HS-27A (cell line): ENCODE results near the gene LRRC4C.

ENCODE experiments used
- DNase-seq: peaks from one replicate; pipeline ENCODE4 v3.0.0-alpha.2; 2012; ENCODE audit warnings: low read depth, missing footprints

LRRC4C gene

DNA sequence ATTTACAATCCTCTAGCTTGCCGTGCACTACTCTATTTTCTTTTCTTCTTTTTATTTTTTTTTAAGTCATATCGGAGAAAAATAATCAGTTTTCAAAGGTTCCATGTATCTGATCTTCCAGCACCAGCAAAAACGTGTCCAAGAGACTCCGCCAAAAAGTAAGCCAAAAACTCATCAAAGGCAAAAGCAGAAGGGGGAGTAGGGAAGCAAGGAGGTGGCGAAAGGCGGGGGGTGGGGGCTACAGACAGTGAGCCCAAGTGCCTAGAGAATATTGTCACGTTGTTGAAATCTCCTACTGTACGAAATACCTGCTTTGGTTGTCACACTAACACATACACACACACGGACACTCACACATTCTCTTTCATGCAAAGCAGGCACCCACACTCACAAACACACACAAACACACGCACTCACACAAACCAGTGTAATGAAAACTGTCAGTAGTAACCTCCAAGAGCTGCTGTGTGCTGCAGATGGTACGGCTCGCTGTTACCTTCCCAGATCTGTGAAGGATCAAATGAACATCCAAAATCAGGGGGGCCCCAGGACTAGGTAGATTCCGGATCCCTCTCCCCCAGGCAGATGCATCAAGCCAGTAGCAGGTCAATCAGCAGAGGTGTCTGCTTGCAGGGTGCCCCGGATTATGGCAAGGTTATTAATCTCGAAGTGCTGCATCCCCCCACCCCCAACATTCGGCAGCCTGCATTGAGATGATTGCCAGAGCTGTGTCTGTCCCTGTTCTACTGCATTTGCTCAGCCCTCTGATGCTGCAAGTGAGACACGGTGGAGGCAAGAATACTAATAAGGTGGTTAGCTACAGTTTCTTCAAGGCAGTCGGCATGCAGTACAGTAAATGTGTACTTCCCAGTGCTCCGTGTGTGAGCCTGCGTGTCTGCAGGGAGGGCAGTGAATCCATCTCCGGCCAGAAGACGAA, at the start of gene LRRC4C:
Gene LRRC4C (minus strand): TSS at position 188 of the 937 bp plus-strand sequence.
- DNase-seq = no peak

DNA sequence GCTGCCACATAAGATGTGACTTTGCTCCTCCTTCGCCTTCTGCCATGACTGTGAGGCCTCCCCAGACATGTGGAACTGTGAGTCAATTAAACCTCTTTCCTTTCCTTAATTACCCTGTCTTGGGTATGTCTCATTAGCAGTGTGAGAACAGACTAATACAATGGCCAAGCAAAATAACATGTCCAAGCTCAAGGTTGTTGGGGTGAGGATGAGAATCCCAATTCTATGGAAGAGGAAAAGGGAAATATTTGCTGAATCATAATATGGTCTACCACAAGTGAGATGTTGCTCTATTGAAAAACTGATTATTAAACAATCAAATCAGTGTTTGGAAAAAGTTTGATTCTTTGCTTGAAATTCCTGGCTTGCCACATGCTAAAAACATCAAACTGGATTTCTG, 48.7 kb upstream of the LRRC4C start:
- no peak for DNase-seq

DNA sequence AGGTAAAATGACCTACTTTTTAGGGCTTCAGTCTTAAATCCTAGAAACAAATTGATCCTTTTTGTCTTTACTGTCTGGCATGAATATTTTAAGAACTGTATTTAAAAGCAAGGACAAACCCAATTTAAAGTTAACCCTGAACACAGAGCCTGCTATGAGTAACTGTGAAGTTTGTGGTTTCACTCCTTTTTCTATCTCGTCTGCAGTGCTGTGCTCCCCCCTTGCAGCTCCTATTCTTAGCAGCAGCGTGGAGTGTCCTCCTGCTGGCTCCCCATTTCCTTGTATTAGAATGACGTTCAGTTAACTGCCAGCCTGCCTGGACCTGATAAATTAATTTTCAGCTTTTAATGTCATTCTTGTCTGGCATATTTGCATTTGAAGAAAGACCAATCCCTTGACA, 40.0 kb upstream of the LRRC4C start:
- DNase-seq = no peak

DNA sequence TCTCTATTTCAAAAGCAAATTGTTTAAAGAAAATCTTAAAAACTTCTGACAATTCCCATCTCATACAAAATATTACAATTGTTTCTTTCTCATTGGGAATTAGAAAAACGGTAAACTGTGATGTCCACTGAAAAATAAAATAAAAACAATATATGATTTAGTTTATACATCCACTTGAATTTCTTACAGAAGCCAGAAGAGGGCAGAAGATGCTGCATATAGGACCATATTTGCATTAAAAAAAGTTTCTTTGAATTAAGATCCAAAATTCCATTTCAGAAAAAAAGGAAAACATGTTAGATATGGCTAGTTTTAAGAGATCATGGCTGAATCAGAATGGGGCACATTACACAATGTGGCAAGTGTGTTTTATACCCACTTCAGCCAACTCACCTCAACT, 39.3 kb upstream of the LRRC4C start:
- no peak for DNase-seq

- DNase-seq = no peak
These were observed 38.5 kb upstream of the LRRC4C start for GRCh38 chr11:41497974-41498373.

- DNase-seq = no peak
These were observed 35.3 kb upstream of the LRRC4C start for GRCh38 chr11:41494716-41495115.

GRCh38 chr11:41486424-41486823, 27.0 kb upstream of the LRRC4C start:
- no peak for DNase-seq

- DNase-seq = no peak
These were observed 24.5 kb upstream of the LRRC4C start for GRCh38 chr11:41483956-41484355.

DNA sequence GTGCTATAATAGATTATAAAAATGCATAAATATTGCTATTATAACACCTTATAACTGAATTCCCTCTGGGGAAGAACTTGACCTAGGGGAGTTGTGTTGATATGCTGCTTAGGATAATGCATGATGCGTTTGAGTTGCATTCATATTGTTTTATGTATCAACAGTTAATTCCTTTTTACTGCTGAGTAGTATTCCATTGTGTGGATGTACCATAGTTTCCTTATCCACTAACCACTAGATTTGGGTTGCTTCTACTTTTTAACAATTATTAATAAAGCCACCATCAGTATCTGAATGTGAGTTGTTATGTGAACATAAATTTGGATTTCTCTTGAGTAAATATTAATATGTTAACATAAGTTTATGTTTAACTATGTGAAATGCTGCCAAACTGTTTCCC, 19.7 kb upstream of the LRRC4C start:
- DNase-seq = no peak

DNA sequence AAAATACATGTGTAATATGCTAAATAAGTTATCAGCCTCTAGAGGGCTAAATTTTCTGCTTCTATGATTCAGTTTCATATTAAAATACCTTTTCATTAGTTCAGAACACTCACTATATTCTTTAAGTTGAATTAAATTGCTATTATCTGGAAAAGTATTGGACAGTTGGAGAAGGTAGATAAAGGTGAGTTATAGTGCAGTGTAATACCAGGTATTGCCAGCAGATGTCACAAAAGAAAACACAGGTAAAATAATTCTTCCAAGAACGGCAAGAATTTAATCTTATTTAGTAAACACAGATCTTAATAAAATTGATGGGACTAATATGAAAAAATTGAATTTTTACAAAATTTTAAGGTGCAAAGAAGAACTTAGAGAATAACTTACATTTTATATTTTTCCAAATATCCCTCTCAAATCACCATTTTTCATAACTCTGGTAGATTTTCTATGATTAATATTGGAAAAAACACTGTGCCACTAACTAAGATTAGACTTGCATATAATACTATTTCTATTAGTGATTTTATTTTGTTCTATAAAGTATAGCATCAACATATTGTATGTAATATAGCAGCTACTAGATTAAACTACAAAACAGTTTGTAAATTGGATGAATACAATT, 1.7 kb upstream of the LRRC4C start:
- no peak for DNase-seq

GRCh38 chr11:41458641-41459040, 811 bp downstream of the LRRC4C start:
- no peak for DNase-seq

DNA sequence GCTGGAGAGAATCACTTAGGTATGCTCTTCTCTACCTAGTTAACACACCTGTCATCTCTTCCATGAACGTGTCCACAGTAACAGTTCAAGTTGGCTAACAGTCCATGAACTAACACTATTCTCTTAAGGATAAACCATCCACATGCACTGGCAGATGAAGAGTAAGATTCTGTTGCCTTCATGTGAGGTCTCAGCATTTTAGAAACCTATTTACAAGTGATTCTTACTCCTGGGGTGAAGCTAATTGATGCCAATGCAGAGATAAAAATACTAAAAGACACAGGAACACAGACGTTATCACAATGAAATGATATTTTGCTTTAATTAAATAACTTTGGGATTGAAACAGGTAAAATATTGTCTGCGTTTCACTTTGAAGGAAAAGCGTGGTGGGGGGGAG, 1.3 kb downstream of the LRRC4C start:
- no peak for DNase-seq

DNA sequence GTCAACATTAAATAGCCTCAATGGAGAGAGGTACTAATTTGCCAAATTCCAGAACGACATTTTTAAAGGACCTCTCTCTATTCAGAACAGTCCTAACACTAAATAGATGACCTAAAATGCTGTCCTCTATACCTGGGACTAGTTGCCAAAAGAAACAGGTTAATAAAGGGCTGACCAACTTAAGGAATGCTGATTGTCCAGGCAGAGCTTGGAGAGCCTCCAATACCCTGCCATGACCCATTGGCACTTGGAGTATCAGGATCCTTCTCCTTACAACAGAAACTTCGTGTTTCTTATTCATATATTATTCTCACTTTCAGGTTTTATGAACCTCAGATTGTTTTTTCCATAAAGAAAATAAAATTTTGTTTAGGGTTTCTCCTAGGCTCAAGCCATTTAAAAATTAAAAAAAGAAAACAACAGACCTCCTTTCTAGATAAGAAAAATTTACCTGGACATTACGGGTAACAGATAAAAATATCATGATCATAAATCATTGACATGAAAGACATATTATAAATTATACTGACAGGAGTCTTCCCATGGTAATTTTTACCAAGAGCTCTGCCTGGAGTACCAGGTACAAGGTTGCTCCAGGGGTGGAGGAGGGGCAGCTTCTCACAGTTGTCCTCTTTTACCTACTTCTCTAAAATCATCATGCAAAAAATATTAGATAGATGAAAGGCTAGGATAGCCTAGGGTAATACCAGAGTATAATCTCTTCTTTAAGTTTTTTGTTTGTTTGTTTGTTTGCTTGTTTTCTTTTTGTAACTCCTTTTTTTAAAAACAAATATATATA, 2.0 kb downstream of the LRRC4C start:
- DNase-seq = no peak

DNA sequence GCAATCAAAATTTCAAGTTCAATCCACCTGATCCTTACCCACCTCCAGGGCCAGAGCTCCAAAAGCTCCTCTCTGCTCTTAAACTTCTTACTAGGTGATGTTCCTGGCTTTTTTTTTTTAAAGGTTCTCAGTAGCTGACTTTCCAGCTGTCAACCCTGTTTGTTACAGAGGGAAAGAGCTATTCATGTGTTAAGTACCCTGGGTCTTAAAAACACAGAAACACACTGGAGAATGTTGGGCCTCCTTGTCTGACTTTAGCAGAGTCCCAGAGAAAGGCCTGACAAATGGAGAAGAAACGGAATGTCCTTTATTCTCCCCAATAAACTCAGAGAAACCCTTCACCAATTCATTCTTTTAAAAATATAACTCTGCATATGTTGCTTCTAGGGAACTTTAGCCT, 3.2 kb downstream of the LRRC4C start:
- DNase-seq = no peak

- DNase-seq = no peak
These were observed 8.4 kb downstream of the LRRC4C start for GRCh38 chr11:41451011-41451410.

GRCh38 chr11:41449483-41450050, 9.9 kb downstream of the LRRC4C start:
- DNase-seq = no peak

GRCh38 chr11:41446566-41446965, 12.9 kb downstream of the LRRC4C start:
- no peak for DNase-seq

GRCh38 chr11:41446107-41446506, 13.3 kb downstream of the LRRC4C start:
- DNase-seq = no peak

DNA sequence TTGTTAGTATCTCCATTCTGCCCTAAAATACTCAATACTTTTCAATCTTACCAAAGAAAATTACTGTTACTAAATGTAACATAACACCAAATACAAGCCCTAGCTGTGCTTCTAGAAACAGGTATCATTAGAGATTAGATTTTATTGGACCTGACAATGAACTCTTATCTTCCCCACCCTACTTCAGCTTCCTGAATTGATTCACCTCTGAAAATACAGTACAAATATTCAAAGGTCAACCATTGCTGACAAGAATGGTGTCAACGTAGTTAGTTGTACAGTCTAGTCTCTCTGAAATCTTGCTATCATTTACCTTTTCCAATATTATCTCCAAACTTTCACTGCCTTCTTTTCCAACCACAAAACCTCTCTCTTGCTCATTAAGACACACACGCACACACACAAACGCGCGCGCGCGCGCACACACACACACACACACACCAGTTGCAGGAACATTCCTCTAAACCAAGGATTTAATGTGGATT, 22.4 kb downstream of the LRRC4C start:
- no peak for DNase-seq

DNA sequence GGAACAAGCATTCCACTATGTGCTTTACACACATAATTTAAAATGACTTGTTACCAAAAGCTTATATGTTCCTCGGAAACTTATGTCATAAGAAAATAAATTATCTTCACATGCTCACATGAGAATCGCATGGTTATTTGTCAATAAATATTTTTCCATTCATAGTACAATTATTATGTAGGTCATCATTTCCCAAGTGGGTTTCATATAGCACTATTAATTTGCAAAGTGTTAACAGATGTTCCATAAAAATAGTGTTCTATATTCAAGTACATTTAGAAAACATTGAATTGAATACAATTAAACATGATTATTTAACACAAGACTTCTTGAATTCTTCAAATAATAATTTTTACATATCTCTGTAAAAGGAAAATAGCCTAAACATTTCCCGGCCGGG, 23.9 kb downstream of the LRRC4C start:
- DNase-seq = no peak

DNA sequence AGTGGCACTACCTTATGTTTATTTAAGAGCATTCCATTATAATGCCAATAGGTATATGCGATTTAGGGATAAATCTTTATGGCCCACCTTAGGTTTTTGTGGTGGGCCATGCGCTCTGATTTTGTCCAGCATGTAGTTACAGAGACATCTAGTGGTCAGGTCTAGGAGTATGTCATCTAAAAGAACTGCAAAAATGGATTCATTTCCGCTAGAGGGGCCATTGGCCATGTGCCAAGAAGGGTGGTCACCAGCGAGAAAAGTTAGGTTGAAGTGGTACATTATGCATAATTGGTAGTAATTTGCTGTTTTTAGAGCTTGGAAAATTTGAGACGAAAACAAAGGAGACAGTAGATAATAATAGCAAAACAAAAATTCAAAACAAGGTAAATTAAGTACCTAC, 27.7 kb downstream of the LRRC4C start:
- DNase-seq = no peak

- DNase-seq = no peak
These were observed 39.6 kb downstream of the LRRC4C start for GRCh38 chr11:41419901-41420300.
